ENCODE measurements around the gene SCYGR6. TPM values are rescaled to one million over a fixed set of nuclear protein-coding genes. Genes with fewer than 3 reads are reported as not detected.

The SCYGR6 gene
- total RNA-seq, 1 donor from 2014 or later: not detected

DNA sequence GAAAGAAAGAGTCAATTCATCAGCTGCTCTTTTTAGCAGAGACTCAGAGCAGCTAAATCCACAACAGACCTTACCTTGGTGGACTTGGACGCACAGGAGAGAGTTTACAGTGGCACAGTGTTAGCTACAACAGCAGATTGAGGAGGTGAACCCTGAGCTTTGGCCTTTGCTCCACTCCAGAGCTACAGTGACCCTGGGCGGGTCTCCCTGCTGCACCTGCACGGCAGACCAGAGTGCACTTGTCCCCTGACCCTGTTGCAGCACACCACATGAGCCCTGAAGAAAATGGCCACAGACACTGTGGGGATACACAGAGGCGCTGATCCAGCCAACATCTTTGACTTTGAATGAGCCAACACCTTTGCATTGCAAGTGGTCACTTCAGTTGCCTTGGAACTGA lies 17.7 kb downstream of the SCYGR6 start:
- TF ChIP-seq CTCF (IDR thresholded peaks at IDR 0.05; ENCODE audit: partially characterized antibody, unreplicated experiment): no peak
- no peak overlapping the region for H3K4me3 Mint-ChIP-seq (ENCODE audit: unreplicated experiment)
- no peak for DNase-seq
- H3K9me3 Mint-ChIP-seq (ENCODE audit: unreplicated experiment): no peaks in the 10 kb centered on the region
- H3K27me3 Mint-ChIP-seq (ENCODE audit: unreplicated experiment): peaks cover 3% of the 10 kb centered on the region
- H3K4me1 Mint-ChIP-seq (ENCODE audit: low read depth, unreplicated experiment): no peaks in the 10 kb centered on the region
- H3K36me3 Mint-ChIP-seq (ENCODE audit: unreplicated experiment): no peaks in the 10 kb centered on the region
- no peak overlapping the region for H3K27ac Mint-ChIP-seq (ENCODE audit: unreplicated experiment)

DNA sequence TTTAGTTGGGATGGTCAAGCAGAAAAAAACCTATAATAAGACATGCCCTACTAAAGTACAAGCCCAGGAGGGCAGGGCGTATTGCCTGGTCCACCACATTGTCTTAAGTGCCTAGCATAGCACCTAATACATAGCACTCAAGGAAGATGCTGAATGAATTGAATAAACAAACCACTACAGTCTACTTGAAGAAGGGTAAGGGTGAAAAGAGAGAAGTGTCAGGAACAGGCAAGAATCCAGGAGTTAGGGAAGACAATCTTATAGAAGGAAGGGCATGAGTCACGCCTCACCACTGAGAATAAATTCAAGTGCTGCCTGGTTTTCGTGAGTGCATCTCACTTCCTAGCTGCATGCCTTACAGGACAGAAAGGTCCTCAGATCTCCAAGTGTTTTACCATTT lies 20.6 kb downstream of the SCYGR6 start:
- no peak for DNase-seq
- no peak for TF ChIP-seq CTCF (IDR thresholded peaks at IDR 0.05; ENCODE audit: partially characterized antibody, unreplicated experiment)
- H3K9me3 Mint-ChIP-seq (ENCODE audit: unreplicated experiment): no peaks in the 10 kb centered on the region
- no peak overlapping the region for H3K4me3 Mint-ChIP-seq (ENCODE audit: unreplicated experiment)
- H3K27ac Mint-ChIP-seq (ENCODE audit: unreplicated experiment): no peak overlapping the region
- H3K27me3 Mint-ChIP-seq (ENCODE audit: unreplicated experiment): no peaks in the 10 kb centered on the region
- H3K36me3 Mint-ChIP-seq (ENCODE audit: unreplicated experiment): no peaks in the 10 kb centered on the region
- no peaks in the 10 kb centered on the region for H3K4me1 Mint-ChIP-seq (ENCODE audit: low read depth, unreplicated experiment)

DNA sequence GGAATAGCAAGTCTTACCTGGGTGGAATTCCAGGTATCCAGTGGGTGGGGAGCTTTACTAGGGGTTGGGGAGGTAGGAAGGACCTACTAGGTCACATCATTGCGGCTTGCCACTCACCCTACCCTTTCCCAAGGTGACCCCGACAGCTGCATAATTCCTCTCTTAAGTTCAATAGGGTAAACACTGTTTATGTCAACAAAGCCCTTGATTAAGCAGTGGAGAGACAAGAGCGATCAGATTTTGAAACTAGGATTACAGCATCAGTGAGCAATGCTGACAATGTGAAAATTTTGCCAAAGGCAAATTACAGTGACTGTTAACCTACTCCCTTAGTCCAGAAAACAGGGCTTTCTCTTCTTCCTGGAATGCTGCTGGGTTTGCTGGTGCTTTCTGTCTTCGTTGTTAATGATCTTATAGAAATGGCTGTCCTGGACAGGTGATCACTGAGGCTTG lies 21.3 kb downstream of the SCYGR6 start:
- no peak overlapping the region for H3K27ac Mint-ChIP-seq (ENCODE audit: unreplicated experiment)
- no peaks in the 10 kb centered on the region for H3K4me1 Mint-ChIP-seq (ENCODE audit: low read depth, unreplicated experiment)
- no peak overlapping the region for H3K4me3 Mint-ChIP-seq (ENCODE audit: unreplicated experiment)
- TF ChIP-seq CTCF (IDR thresholded peaks at IDR 0.05; ENCODE audit: partially characterized antibody, unreplicated experiment): no peak
- no peak for DNase-seq
- no peaks in the 10 kb centered on the region for H3K9me3 Mint-ChIP-seq (ENCODE audit: unreplicated experiment)
- no peaks in the 10 kb centered on the region for H3K27me3 Mint-ChIP-seq (ENCODE audit: unreplicated experiment)
- no peaks in the 10 kb centered on the region for H3K36me3 Mint-ChIP-seq (ENCODE audit: unreplicated experiment)

- no peak for TF ChIP-seq CTCF (IDR thresholded peaks at IDR 0.05; ENCODE audit: partially characterized antibody, unreplicated experiment)
- Mint-ChIP-seq H3K4me1 (ENCODE audit: low read depth, unreplicated experiment) (no peaks in the 10 kb centered on the region), H3K27ac (ENCODE audit: unreplicated experiment) (no peak overlapping the region), H3K9me3 (ENCODE audit: unreplicated experiment) (no peaks in the 10 kb centered on the region), H3K4me3 (ENCODE audit: unreplicated experiment) (no peak overlapping the region), H3K36me3 (ENCODE audit: unreplicated experiment) (no peaks in the 10 kb centered on the region), H3K27me3 (ENCODE audit: unreplicated experiment) (no peaks in the 10 kb centered on the region)
- no peak for DNase-seq
Observed at GRCh38 chr2:227701556-227701955, 23.0 kb downstream of the SCYGR6 start.

- no peak for TF ChIP-seq CTCF (IDR thresholded peaks at IDR 0.05; ENCODE audit: partially characterized antibody, unreplicated experiment)
- H3K4me1 Mint-ChIP-seq (ENCODE audit: low read depth, unreplicated experiment): no peaks in the 10 kb centered on the region
- no peaks in the 10 kb centered on the region for H3K9me3 Mint-ChIP-seq (ENCODE audit: unreplicated experiment)
- H3K36me3 Mint-ChIP-seq (ENCODE audit: unreplicated experiment): no peaks in the 10 kb centered on the region
- DNase-seq: no peak
- H3K27ac Mint-ChIP-seq (ENCODE audit: unreplicated experiment): no peak overlapping the region
- no peak overlapping the region for H3K4me3 Mint-ChIP-seq (ENCODE audit: unreplicated experiment)
- no peaks in the 10 kb centered on the region for H3K27me3 Mint-ChIP-seq (ENCODE audit: unreplicated experiment)
Observed at GRCh38 chr2:227696990-227697679, 27.4 kb downstream of the SCYGR6 start.
